CD4-positive, alpha-beta T cell treated with Interleukin-6 for 4 hours (primary cell): ENCODE data around the gene NENF.

Experiments
- DNase-seq: peaks from one replicate; pipeline ENCODE4 v3.0.0-alpha.2; 2020; ENCODE audit warnings: mixed read lengths

Gene NENF

DNA sequence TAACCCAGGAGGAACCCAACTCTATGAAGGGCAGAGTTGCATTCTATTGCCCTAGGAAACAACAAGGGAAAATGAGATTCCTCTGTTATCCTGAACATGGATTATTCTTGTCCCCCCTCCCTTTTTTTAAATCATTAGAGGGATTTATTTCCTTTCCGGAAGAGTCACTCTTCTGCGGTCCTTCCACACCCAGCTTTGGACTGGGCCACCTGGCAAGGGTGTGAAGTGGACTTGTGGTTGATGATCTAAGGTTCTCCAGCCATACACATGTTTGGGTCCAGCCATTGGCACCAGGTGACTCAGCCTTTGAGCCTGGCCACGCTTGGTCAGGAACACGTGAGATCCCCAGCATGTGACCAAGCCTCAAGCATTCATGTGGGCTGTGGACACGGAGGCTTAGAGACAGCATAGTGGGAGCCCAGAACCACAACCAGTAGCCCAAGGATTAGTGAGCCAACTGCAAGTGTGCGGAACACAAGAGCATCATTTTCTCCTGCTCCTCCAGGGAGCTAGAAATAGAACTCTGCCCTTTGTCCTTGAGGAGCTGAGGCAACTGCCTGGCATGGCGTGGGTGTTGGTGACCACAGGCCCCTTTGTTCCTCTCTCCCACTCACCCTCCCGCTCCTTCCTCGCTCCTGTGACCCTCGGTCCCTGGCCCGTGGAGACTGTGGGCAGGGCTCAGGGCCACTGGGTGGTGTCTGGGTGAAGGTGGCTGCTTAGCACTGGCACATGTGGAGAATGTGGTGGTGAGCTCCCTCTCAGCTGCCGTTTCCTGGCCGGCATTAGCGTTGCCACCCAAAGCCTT is 50.1 kb downstream of the NENF start:
- no peak for DNase-seq

GRCh38 chr1:212484701-212485570 is 52.2 kb downstream of the NENF start:
- DNase-seq: no peak

GRCh38 chr1:212485571-212485912 is 52.8 kb downstream of the NENF start:
- DNase-seq: no peak

DNA sequence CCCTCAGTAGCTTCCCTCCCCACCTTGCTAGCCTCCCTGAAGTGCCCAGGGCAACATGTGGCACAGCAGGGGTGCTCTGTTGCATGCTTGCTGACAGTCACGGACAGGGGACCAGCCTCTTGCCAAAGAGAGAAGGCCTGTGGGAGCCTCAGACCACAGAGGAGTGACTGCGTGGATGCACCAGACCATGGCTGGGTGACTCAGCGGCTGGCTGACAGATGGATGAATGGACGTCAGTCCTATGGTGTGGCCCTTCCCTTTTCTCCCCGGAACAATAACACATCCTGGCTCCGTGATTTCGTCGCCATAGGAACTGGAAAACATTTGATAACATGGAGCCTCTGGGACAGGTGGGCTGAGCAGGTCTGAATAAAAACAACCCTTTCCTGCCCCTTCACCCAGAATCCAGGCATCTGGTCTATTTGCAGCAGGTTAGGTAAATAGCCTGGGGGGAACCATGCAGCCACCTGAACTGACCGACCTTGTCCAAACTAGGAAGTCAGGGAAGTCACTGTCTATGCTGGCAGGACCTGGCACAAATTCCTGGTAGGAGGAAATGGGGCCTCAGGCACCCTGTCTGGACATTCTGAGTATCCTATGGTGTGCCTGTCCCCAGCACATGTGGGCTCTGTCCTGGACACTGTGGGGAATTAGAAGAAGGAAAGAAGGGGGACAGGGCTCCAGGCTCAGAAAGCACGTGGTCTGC is 53.3 kb downstream of the NENF start:
- DNase-seq: no peak

DNA sequence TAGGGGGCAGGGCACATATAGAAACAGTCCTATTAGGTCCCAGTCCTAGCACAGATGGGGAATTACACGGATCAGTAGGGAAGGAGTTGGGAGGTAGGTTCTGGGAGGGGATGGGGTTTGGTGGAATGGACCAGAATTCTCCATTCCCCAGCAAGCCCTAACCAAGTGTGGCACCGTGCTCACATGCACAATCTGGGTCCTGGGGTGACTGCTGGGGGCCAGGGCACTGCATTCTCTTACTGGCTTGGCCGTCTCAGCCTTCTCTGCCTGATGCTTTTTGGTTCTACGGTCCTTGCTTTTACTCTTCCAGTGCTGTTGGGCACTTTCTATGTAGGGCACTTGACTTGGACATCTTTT is 53.9 kb downstream of the NENF start:
- DNase-seq: no peak

DNA sequence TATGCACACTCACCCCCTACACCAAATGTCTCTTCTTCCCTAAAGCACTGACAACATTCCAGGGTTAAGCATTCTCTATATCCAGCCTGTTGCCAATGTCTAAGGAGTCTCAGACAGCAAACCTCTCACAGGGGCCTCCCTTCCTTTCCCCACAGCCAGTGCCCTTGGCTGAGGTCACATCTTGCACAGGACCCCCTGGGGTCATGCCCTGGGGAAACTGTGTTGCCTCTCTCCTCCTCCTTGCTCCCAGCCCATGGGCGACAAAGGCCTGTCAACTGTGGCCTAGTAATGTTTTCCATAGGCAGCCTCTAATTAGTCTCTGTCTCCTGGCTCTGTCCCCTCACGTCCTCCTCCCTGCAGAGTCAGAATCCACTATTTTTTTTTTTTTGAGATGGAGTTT is 54.6 kb downstream of the NENF start:
- DNase-seq: no peak

GRCh38 chr1:212487774-212488435 is 55.2 kb downstream of the NENF start:
- no peak for DNase-seq

DNA sequence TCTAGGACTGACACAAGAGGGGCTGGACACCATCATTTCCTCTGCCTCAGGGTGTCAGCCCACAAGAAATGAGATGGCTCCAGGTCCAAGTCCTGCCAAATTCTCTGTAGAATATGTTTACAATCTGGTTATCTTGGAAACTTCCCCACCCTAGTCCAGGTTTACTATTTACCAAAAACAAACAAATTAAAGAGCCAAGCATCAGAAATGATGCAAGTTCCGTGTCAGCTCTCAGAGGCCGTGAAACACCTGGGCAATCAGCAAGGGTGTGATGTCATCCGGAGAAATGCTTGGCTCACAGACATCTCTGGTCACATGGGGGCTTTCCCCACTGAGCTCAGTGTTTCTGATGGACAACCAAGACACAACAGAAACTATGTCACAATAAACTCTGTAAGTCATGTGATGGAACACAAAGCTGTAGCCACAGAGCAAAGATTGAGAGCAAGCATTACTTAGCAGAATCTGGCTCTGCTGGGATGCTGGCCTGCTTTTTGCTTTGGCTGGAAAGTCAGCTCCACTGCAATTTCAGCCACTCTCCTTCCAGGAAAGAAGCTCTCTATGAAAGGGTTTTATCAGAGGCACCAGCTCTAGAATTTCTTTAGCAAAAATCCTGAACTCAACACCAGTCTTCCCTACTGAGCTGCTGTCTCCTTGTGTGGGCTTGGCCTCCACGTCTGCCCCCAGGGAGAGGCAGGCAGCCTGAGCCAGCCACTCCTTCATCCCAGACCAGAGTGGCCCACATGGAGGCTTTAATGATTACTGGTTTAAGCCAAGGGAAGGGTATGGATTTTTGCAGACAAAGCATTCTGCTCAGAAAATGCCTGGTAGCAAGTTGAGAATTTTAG is 55.9 kb downstream of the NENF start:
- DNase-seq: no peak

GRCh38 chr1:212489284-212489859 is 56.7 kb downstream of the NENF start:
- no peak for DNase-seq

GRCh38 chr1:212490276-212490675 is 57.6 kb downstream of the NENF start:
- no peak for DNase-seq

- DNase-seq: no peak
Measured at GRCh38 chr1:212491454-212491853, 58.7 kb downstream of the NENF start.
